LNCAP (cell line): Measurements from ENCODE around the gene PTPRM.

Experiments used
- CTCF ChIP-seq: fragments of 450-650 bp; IDR thresholded peaks from 2 replicates; pipeline ENCODE4 v1.5.1; 2017; ENCODE audit warnings: mild to moderate bottlenecking

Gene PTPRM

GRCh38 chr18:8050616-8051329 lies 483.7 kb downstream of the PTPRM start:
- TF ChIP-seq CTCF = no peak

- no peak for TF ChIP-seq CTCF
Measured at GRCh38 chr18:8051453-8051852, 484.3 kb downstream of the PTPRM start.

DNA sequence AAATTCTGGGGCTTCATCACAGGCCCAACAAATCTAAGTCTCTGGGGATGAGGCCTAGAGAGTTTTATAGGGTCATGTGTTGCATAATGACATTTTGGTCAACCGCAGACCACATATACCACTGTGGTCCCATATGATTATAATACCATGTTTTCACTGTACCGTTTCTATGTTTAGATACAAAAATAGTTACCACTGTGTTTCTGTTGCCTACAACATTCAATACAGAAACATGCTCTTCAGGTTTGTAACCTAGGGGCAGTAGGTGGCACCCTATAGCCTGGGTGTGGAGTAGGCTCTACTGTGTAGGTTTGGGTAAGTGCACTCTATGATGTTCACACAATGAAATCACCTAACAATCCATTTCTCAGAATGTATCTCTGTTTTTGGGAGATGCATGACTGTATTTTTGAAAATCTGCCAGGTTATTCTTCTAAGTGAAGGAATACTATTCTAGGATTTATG lies 485.2 kb downstream of the PTPRM start:
- TF ChIP-seq CTCF = peak; percentile 25; the same call in 1 of the 2 replicates

DNA sequence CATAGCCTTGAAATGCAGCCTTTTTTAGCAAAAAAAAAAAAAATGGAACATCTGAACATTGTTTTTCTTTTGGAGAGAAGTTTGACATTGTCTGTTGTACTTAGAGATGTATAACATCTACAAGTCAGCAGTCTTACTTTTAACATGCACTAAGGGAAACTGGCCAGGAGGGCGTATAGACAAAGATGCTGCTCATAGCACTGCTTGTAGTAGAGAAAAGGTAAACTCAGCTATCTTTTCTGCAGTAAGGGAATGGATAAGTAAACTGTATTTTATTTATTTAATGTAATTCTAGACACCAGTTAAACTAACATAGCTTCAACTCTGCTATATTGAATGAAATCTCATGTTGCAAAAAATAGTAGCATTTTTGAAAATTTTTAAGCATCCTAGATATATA lies 489.6 kb downstream of the PTPRM start:
- TF ChIP-seq CTCF = no peak

- no peak for TF ChIP-seq CTCF
Measured at GRCh38 chr18:8063733-8064132, 496.6 kb downstream of the PTPRM start.

- no peak for TF ChIP-seq CTCF
Measured at GRCh38 chr18:8065284-8065683, 498.2 kb downstream of the PTPRM start.

GRCh38 chr18:8065773-8066172 lies 498.7 kb downstream of the PTPRM start:
- no peak for TF ChIP-seq CTCF

DNA sequence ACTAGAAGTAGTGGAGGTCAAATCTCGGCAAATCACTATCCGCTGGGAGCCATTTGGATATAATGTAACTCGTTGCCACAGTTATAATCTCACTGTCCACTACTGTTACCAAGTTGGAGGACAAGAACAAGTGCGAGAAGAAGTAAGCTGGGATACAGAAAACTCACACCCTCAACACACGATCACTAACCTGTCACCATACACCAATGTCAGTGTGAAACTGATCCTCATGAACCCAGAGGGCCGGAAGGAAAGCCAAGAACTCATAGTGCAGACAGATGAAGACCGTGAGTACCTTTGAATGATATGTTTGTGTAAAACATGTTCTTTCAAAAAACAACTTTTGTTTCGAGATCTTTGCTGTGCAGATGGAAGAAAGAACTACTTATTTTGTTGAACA lies 502.6 kb downstream of the PTPRM start:
- no peak for TF ChIP-seq CTCF
